Peyer's patch (tissue), 4 donors: ENCODE measurements around the gene PEA15.

Experiments used
- CTCF ChIP-seq, 6 experiments: fragments of 450-650 bp in 4 of 6; fragments of 200-600 bp in 2 of 6; sonication (generic) in 1 of 6; IDR thresholded peaks; one replicate each; pipeline ENCODE4 v1.5.1; 2017 to 2019; ENCODE audit warnings: antibody characterized with exemption in 6 of 6, mild to moderate bottlenecking in 3 of 6, moderate library complexity in 1 of 6
- POLR2A ChIP-seq, 2 donors: fragments of 450-650 bp; IDR thresholded peaks; one replicate each; pipeline ENCODE4 v1.5.1; 2017; ENCODE audit warnings: antibody characterized with exemption in 2 of 2, mild to moderate bottlenecking in 2 of 2, moderate library complexity in 2 of 2

DNA sequence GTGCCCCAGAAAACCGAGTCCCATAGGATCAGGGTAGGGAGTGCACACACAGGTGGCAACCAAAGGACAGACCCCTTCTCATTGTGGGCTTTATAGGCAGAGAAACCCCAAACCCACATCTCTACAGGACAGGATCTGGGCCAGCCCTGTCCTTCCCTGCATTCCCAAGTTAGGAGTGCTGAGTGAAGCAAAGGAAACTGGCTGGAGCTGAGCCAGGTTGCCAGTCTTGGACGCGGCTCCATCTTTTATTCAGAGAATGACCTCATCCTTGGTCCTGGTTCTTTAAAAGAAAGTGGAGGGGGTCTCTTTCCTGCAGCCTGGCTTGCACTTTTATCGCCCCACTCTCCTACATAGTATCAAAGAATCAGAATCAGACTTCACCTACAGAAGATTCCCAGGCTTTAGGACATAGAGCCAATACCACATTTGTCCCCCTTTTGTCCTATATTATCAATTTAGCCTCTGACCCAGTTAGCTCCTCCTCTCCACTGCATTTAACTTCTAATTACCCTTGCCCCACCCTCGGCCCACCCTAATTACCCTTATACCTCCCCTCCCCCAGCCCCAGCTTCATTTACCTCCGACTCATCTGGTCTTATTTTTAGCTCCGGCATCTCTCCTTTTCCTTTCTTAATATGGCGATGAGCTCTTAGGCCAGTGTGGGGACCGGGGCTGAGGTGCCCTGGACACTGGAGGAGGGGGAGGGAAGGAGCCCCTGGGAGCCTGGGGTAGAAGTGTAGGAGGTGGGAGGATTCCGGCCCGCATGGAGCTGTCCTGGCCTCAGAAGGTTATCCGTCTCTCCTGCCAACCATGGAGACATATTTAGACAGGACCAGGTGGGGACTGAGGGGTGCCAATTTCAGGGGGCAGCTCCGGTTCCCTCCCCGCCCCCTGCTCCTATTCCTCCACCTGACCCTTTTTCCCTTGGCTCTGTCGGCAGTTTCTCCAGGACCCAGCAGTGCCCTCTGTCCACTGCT is 15.2 kb upstream of the PEA15 start, which contains the start of gene CASQ1:
- no peak for TF ChIP-seq CTCF (IDR thresholded peaks at IDR 0.05)
- no peak for TF ChIP-seq POLR2A (IDR thresholded peaks at IDR 0.05)
